HL-60/S4 treated with retinoic acid at 250 ng/mL for 4 days and 3 days (cell line): ENCODE measurements around the gene RAD18.

Experiments
- in situ Hi-C: fragments of 300-500 bp; cut with MboI; formaldehyde crosslinking; loops from 2 replicates; pipeline ENCODE4 v1.7.0; 2022; ENCODE audit warnings: low sequenced_read_pairs

RAD18 gene

GRCh38 chr3:8909160-8909559 is 54.1 kb downstream of the RAD18 start:
- in situ Hi-C loops, result no loop called here

DNA sequence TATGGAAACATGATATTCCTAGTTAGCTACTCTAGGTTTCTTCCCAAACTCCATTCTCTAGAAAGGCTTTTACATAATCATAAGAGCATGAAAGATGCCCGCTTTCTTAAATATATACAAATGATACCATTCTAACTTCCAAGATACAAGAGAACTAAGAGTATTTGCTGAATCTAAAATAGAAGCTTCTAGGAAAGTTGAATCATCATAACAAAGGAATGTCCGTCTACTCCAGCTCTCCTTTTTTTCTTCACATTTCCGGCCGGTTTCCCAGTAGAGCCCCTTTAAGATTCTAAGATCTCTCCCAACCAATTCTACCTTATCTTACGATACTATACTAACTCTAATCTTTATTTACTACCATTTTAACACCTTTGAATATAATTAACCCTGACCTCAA is 60.1 kb downstream of the RAD18 start:
- in situ Hi-C loops, result no loop called here

- in situ Hi-C loops, result no loop called here
Observed at GRCh38 chr3:8900869-8901268, 62.4 kb downstream of the RAD18 start.

- in situ Hi-C loops, result no loop called here
Observed at GRCh38 chr3:8899876-8900460, 63.3 kb downstream of the RAD18 start.

GRCh38 chr3:8895829-8896228 is 67.4 kb downstream of the RAD18 start:
- in situ Hi-C loops, result no loop called here

DNA sequence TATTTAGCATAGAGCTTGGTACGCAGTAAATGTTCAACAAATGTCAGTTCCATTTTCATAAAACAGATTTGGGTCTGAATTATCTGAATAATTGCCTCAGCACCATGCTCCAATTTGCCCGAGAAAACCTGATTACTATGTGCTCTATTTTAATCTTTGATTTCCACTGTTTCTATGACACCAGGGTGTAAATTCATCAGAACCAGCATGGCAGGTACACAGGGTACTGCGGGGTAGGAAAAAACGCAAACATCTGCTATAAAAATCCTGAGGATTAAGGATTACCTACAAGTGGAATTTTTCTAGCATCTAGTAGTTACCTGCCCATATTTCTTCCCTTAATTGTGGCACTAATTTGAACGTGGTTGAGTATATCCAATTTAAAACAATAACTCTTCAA is 70.3 kb downstream of the RAD18 start:
- in situ Hi-C loops, result no loop called here

- in situ Hi-C loops, result no loop called here
Observed at GRCh38 chr3:8891774-8892173, 71.5 kb downstream of the RAD18 start.

- in situ Hi-C loops, result no loop called here
Observed at GRCh38 chr3:8891303-8891702, 72.0 kb downstream of the RAD18 start.

GRCh38 chr3:8888301-8888915 is 74.9 kb downstream of the RAD18 start:
- in situ Hi-C loops, result no loop called here

- in situ Hi-C loops, result no loop called here
Observed at GRCh38 chr3:8887435-8888300, 75.6 kb downstream of the RAD18 start.

DNA sequence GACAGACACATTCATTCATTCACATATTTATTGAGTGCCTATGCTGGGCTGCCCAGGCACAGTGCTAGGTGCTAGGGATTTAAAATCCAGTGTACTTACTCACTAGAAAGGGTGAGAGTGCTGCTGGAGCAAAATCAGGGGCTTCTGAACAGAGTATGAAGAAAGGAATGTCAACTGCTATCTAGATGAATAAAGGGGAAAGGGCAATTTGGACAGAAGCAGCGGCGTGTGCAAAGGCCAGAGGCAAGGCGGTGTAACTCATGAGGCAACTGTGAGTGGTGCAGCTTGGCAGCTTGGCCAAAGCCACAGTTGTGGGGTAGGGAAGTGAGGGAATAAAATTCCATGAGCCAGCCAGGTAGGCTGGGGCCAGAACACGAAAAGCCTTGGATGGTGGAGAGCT is 76.7 kb downstream of the RAD18 start:
- in situ Hi-C loops, result no loop called here

DNA sequence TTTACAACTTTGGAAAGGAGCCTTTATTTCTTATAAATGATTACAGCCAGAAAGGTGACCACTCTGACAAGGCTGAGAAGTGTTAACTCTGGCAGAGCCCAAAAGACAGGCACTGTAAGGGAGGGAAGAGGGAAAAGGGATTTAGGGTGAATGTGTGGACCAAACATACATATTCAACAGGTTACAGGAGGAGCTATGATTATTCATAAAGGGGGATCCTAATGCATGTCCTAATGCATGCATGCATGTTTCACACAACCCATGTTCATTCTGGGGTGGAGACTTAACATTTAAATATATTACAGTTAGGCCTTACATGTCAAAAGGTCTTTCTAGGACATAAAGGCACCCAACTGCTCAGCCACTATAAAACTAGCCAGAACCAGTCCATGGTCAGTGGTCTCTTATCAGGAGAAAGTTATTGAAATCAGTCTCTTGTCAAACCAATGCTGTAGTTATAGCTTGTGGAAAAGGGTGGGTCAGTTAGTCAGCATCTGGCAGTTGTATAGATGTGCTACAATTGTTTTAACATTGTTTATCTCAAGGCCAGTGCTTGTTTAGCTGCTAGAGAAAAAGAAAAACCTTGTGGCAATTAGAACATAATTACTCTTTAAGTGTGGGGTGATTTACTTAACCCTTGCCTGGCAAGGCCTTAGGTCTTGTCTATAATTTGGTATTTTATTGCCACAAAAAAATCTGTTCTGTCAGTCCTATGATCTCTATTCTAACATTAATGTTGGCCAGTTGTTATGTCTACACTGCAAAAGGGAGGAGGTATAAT is 77.5 kb downstream of the RAD18 start:
- in situ Hi-C loops, result no loop called here

- in situ Hi-C loops, result no loop called here
Observed at GRCh38 chr3:8884630-8885290, 78.5 kb downstream of the RAD18 start.

- in situ Hi-C loops, result no loop called here
Observed at GRCh38 chr3:8882642-8883041, 80.6 kb downstream of the RAD18 start.

DNA sequence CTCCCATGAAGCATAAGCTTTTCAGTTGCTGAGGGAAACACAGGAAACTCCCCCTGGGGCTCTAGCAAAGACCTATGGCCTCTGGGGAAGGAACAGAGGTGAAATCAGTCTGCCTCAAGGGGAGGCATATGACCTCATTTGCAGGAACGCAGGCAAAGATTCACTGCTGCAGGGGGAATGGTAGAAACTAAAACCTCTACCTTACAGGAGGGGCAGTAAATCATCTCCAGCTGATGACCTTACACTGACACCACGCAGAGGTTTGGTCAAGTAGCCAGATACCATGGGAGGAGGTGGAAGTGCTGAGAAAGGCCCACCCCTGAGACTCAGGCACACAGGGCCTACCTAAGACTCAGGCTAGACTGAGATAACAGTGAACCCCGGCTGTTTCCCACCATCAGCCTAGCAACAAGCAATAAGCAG is 81.1 kb downstream of the RAD18 start:
- in situ Hi-C loops, result no loop called here

- in situ Hi-C loops, result no loop called here
Observed at GRCh38 chr3:8879347-8879944, 83.8 kb downstream of the RAD18 start.

GRCh38 chr3:8875836-8876235 is 87.4 kb downstream of the RAD18 start:
- in situ Hi-C loops, result no loop called here

DNA sequence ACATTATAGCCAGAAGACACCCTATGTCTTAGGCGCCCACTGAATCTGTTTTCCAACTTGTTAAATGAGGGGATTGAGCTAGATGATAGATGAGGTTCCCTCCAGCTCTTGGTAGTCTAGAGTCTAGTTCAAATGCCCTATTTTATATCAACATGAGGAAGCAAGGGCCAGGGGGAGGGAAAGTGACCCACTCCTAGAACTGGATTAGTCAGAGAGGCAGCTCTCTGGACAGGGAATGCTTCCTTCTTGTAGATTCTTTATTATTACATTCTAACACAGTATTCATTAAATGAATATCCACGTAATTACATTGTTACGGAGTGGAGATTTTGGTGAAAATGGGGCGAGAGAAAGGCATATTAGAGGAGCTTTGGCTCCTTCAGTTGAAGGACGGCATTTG is 89.5 kb downstream of the RAD18 start:
- in situ Hi-C loops, result no loop called here

- in situ Hi-C loops, result no loop called here
Observed at GRCh38 chr3:8872261-8872660, 91.0 kb downstream of the RAD18 start.

- in situ Hi-C loops, result no loop called here
Observed at GRCh38 chr3:8871306-8871705, 92.0 kb downstream of the RAD18 start.
